Endothelial cell of umbilical vein (primary cell): Measurements from ENCODE around the gene GEMIN4. TPM values are rescaled to one million over a fixed set of nuclear protein-coding genes. Genes with fewer than 3 reads are reported as not detected.

Experiments used
- BruUV-seq: library from RNA; stranded (reverse); fragments of 400-500 nt; replicated peaks from 2 replicates; lab custom pipeline; 2021; lab: Mats Ljungman, UMichigan
- CTCF ChIA-PET: fragments of 300-600, 350-600 bp; sonication (Branson Sonifier 250); formaldehyde crosslinking; loops from one replicate; lab custom pipeline; 2021; ENCODE audit warnings: antibody characterized with exemption, inconsistent platforms; lab: Charles Lee
- POLR2A ChIA-PET: fragments of 300-600, 350-600 bp; sonication (Branson Sonifier 250); formaldehyde crosslinking; loops from one replicate; lab custom pipeline; 2021; ENCODE audit warnings: antibody characterized with exemption, inconsistent platforms; lab: Charles Lee
- DNase-seq: peaks from one replicate; pipeline ENCODE4 v3.0.0-alpha.2; 2011; ENCODE audit warnings: low read depth, low spot score
- FAIRE-seq: peaks from 2 replicates; lab custom pipeline; 2011; peaks lifted over from hg19 to GRCh38; lab: Jason Lieb, UNC
- H2AFZ ChIP-seq: 2 replicates; pipeline ENCODE4 v1.6.0; 2012; ENCODE audit warnings: low read depth, low read length, control low read depth, inconsistent platforms
- H3K27ac ChIP-seq: 2 replicates; pipeline ENCODE4 v1.5.1; 2011; ENCODE audit warnings: low read depth, mild to moderate bottlenecking, control low read depth, low read length, moderate library complexity; ENCODE audit not compliant: insufficient read depth
- H3K27me3 ChIP-seq, 2 experiments: 2 replicates each; pipeline versions ENCODE4 v1.6.0 to v1.6.1; 2011; ENCODE audit warnings: low read length in 2 of 2, mixed read lengths in 1 of 2; ENCODE audit not compliant: control insufficient read depth in 2 of 2, insufficient read depth in 2 of 2
- H3K36me3 ChIP-seq, 2 experiments: 2 replicates in 1 of 2; 3 replicates in 1 of 2; pipeline ENCODE4 v1.5.1; 2011; ENCODE audit warnings: low read length in 2 of 2, mild to moderate bottlenecking in 1 of 2, moderate library complexity in 1 of 2; ENCODE audit not compliant: control insufficient read depth in 2 of 2, insufficient read depth in 2 of 2; ENCODE audit errors: extremely low read depth in 1 of 2
- H3K4me1 ChIP-seq: 3 replicates; pipeline ENCODE4 v1.5.1; 2011; ENCODE audit warnings: mild to moderate bottlenecking, low read length; ENCODE audit not compliant: control insufficient read depth, insufficient read depth; ENCODE audit errors: extremely low read depth
- H3K4me2 ChIP-seq: 2 replicates; pipeline ENCODE4 v1.6.1; 2011; ENCODE audit warnings: low read length, control low read depth, mixed read lengths; ENCODE audit not compliant: insufficient read depth
- H3K4me3 ChIP-seq, 3 experiments: fragments of 200-600 bp in 1 of 3; sonication (generic), shearing (Covaris generic) in 1 of 3; replicated peaks in 1 of 3; 2 replicates each; pipeline ENCODE4 v1.5.1; 2011 to 2016; ENCODE audit warnings: control low read depth in 3 of 3, low read length in 3 of 3, mild to moderate bottlenecking in 2 of 3, inconsistent platforms in 1 of 3, low read depth in 1 of 3, moderate library complexity in 1 of 3; ENCODE audit not compliant: insufficient read depth in 1 of 3
- H3K79me2 ChIP-seq: 2 replicates; pipeline ENCODE4 v1.6.0; 2012; ENCODE audit warnings: low read length, inconsistent platforms; ENCODE audit not compliant: control insufficient read depth, insufficient read depth
- H3K9ac ChIP-seq: replicated peaks from 2 replicates; pipeline ENCODE3; 2011; ENCODE audit warnings: low read length, control low read depth; ENCODE audit not compliant: insufficient read depth; ENCODE audit errors: extremely low read depth
- H3K9me1 ChIP-seq: replicated peaks from 3 replicates; pipeline ENCODE4 v1.6.0; 2011; ENCODE audit warnings: mild to moderate bottlenecking, low read length; ENCODE audit not compliant: control insufficient read depth, insufficient read depth; ENCODE audit errors: extremely low read depth
- H3K9me3 ChIP-seq: replicated peaks from 2 replicates; pipeline ENCODE4 v1.5.1; 2012; ENCODE audit warnings: low read length, inconsistent platforms; ENCODE audit not compliant: control insufficient read depth, insufficient read depth
- H4K20me1 ChIP-seq: replicated peaks from 2 replicates; pipeline ENCODE3; 2011; ENCODE audit warnings: mild to moderate bottlenecking, low read length; ENCODE audit not compliant: control insufficient read depth, insufficient read depth; ENCODE audit errors: extremely low read depth
- CTCF ChIP-seq, 2 donors: IDR thresholded peaks; 1 replicate in 1 of 2; 2 replicates in 1 of 2; pipeline ENCODE4 v1.5.1; 2011; ENCODE audit warnings: low read length in 2 of 2, mild to moderate bottlenecking in 2 of 2, moderate library complexity in 2 of 2, control low read depth in 1 of 2, inconsistent platforms in 1 of 2, low read depth in 1 of 2; ENCODE audit not compliant: insufficient read depth in 1 of 2; ENCODE audit errors: extremely low read depth in 1 of 2
- EZH2 ChIP-seq: IDR thresholded peaks from 2 replicates; pipeline ENCODE4 v1.6.1; 2012; ENCODE audit warnings: borderline replicate concordance, low read depth, mild to moderate bottlenecking, moderate library complexity, low read length, inconsistent platforms; ENCODE audit not compliant: severe bottlenecking
- FOS ChIP-seq: IDR thresholded peaks from 2 replicates; pipeline ENCODE4 v1.6.1; 2011; ENCODE audit warnings: mild to moderate bottlenecking, low read length, moderate library complexity, borderline replicate concordance; ENCODE audit not compliant: insufficient read depth
- GATA2 ChIP-seq: IDR thresholded peaks from 2 replicates; pipeline ENCODE4 v1.7.0; 2011; ENCODE audit warnings: low read depth, mild to moderate bottlenecking, moderate library complexity, mixed read lengths, low read length; ENCODE audit not compliant: insufficient read length, insufficient read depth
- JUN ChIP-seq: IDR thresholded peaks from 2 replicates; pipeline ENCODE4 v1.6.1; 2011; ENCODE audit warnings: borderline replicate concordance, low read depth; ENCODE audit not compliant: insufficient read length, insufficient read depth
- MAX ChIP-seq: IDR thresholded peaks from 2 replicates; pipeline ENCODE4 v1.6.1; 2011; ENCODE audit not compliant: insufficient read depth, insufficient read length
- MYC ChIP-seq: IDR thresholded peaks from one replicate; pipeline ENCODE4 v1.6.1; 2011; ENCODE audit warnings: mild to moderate bottlenecking, low read depth, low read length
- POLR2A ChIP-seq: IDR thresholded peaks from 2 replicates; pipeline ENCODE4 v1.6.1; 2012; ENCODE audit warnings: low read depth, mild to moderate bottlenecking, control low read depth, low read length
- POLR2AphosphoS5 ChIP-seq: IDR thresholded peaks from 2 replicates; pipeline ENCODE4 v1.6.1; 2012; ENCODE audit warnings: low read depth, mild to moderate bottlenecking, control low read depth, low read length, moderate library complexity; ENCODE audit not compliant: insufficient read depth
- dilution Hi-C: fragments of 300-500 bp; cut with MboI; formaldehyde crosslinking; loops from one replicate; pipeline ENCODE4 v1.15.0; 2019; ENCODE audit warnings: low sequenced_read_pairs; ENCODE audit not compliant: extremely low pct_ligation_motif_present
- intact Hi-C: fragments of 100-400 bp; cut with micrococcal nuclease; formaldehyde crosslinking; loops from one replicate; pipeline ENCODE4 v1.10.0; 2022
- polyA plus RNA-seq, 4 experiments: library from polyadenylated mRNA; depleted of rRNA in 3 of 4; stranded (reverse) in 3 of 4; unstranded in 1 of 4; fragments of >200 nt; gene quantifications; 2 replicates each; pipeline versions ENCODE4 v1.2.1 to v1.2.3, GENCODE V29; 2011 to 2012; ENCODE audit warnings: missing spikeins in 1 of 4
- total RNA-seq: library from RNA; stranded (reverse); gene quantifications from 2 replicates; pipeline ENCODE4 v1.2.3, GENCODE V29; 2021

The GEMIN4 gene
- total and polyA plus RNA-seq, 2 donors (not counting 3 experiments of a cell fraction or from before 2014, with no cell fraction given) = 23.5 to 29.9 TPM

GRCh38 chr17:746181-746580 lies 5.9 kb downstream of the GEMIN4 start:
- ChIA-PET POLR2A (interaction anchor here (0.6 kb wide), 1 partner anchor 250 kb away, joined by 4 read pairs; no protein-coding TSS in a partner anchor), CTCF (interaction anchor here (1.1 to 1.6 kb wide), 5 partner anchors 10 to 235 kb away, joined by 3 to 5 read pairs (median 3); no protein-coding TSS in a partner anchor)
- Histone ChIP-seq H3K4me3 (no peak overlapping the region), H2AFZ (no peak overlapping the region), H4K20me1 (no peaks in the 10 kb centered on the region), H3K27me3 (no peaks in the 10 kb centered on the region), H3K9me1 (no peaks in the 10 kb centered on the region), H3K9me3 (no peaks in the 10 kb centered on the region), H3K9ac (no peak overlapping the region), H3K79me2 (peaks cover 67% of the 10 kb centered on the region), H3K4me2 (no peak overlapping the region), H3K27ac (no peak overlapping the region), H3K4me1 (peaks cover 6% of the 10 kb centered on the region), H3K36me3 (peaks cover 13 to 42% of the 10 kb centered on the region in 2 experiments)
- DNase-seq (no peak), FAIRE-seq (no peak)
- TF ChIP-seq EZH2 (no peak), CTCF (IDR thresholded peaks at IDR 0.05; ENCODE audit: extremely low read depth in 1 of 2, insufficient read depth in 1 of 2, low read depth in 1 of 2, low read length in 2 of 2) (no peak), POLR2AphosphoS5 (no peak), GATA2 (no peak), FOS (no peak), JUN (no peak), MAX (no peak), POLR2A (no peak), MYC (no peak)
- intact Hi-C loops (no loop called here), dilution Hi-C loops (no loop called here)
- BruUV-seq = no TSS peak
